Vagina (tissue), 2 donors: ENCODE measurements around the gene ZRANB1.

Experiments used
- CTCF ChIP-seq, 3 experiments: fragments of 450-650 bp in 2 of 3; fragments of 200-600 bp in 1 of 3; sonication (generic) in 1 of 3; IDR thresholded peaks; one replicate each; pipeline ENCODE4 v1.5.1; 2017 to 2019; ENCODE audit warnings: antibody characterized with exemption in 3 of 3, mild to moderate bottlenecking in 2 of 3, moderate library complexity in 2 of 3
- POLR2AphosphoS5 ChIP-seq, 2 donors: sonication (generic); formaldehyde crosslinking; IDR thresholded peaks; one replicate each; pipeline ENCODE4 v1.9.0; 2017; ENCODE audit warnings: antibody characterized with exemption in 2 of 2, mild to moderate bottlenecking in 2 of 2, low read depth in 1 of 2; ENCODE audit not compliant: insufficient read depth in 1 of 2

GRCh38 chr10:124918191-124918830 lies 23.6 kb upstream of the ZRANB1 start:
- TF ChIP-seq CTCF (IDR thresholded peaks at IDR 0.05) (no peak), POLR2AphosphoS5 (IDR thresholded peaks at IDR 0.05; ENCODE audit: insufficient read depth in 1 of 2, low read depth in 1 of 2) (peak in 1 of 2 donors; percentile 28)
